ENCODE measurements around the gene TMEM132D. TPM values are rescaled to one million over a fixed set of nuclear protein-coding genes. Genes with fewer than 3 reads are reported as not detected.

Gene TMEM132D
- total and polyA plus RNA-seq, 2 of the 8 experiments (the other 6 are each of a cell fraction or from before 2014, with no cell fraction given) = 3.5 to 10.1 TPM

DNA sequence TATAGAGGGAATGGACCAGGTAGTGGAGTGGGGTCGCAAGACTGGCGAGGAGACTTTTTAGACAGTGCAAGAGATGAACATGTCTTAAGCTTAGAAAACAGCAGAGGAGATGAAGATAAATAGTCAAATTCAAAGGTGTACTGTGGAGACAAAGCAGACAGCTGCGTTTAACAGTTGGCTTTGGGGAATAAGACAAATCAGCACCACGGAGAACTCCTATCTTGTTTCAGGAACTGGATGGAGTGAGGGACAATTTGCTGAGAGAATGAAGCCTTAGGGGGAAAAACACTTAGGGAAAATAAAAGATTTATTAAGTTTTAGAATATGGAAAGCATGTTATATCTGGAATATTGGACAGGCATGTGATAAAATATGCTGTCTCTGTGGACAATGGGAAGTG, 591.8 kb downstream of the TMEM132D start:
- Histone ChIP-seq H3K56ac (replicated peaks; ENCODE audit: insufficient read length, low read depth, low read length) (no peak overlapping the region), H3K23me2 (ENCODE audit: low read depth, low read length) (no peaks in the 10 kb centered on the region), H2AK5ac (ENCODE audit: low read depth, low read length) (no peak overlapping the region), H4K5ac (ENCODE audit: insufficient read length, low read depth, low read length) (no peak overlapping the region), H2BK5ac (ENCODE audit: low read depth, low read length) (no peak overlapping the region), H3K4ac (replicated peaks; ENCODE audit: insufficient read length, low read depth, low read length) (no peak overlapping the region), H3K79me1 (ENCODE audit: low read depth, low read length) (no peaks in the 10 kb centered on the region), H3K23ac (ENCODE audit: insufficient read length) (no peak overlapping the region), H2AFZ (ENCODE audit: low read length) (no peak overlapping the region), H3K4me2 (ENCODE audit: insufficient read depth in 1 of 2, low read depth in 2 of 2, low read length in 2 of 2) (no peak overlapping the region), H4K20me1 (replicated peaks in 1 of 2; ENCODE audit: control insufficient read depth in 1 of 2, insufficient read depth in 2 of 2, low read length in 2 of 2) (no peaks in the 10 kb centered on the region), H2BK12ac (ENCODE audit: low read depth, low read length) (no peak overlapping the region), H2BK20ac (ENCODE audit: low read length) (no peak overlapping the region), H3K27ac (ENCODE audit: low read depth, low read length) (no peak overlapping the region), H3K18ac (ENCODE audit: extremely low read depth, low read length) (no peak overlapping the region), H3K36me3 (ENCODE audit: control insufficient read depth in 2 of 4, insufficient read depth in 4 of 4, low read length in 3 of 4) (no peaks in the 10 kb centered on the region), H2BK15ac (ENCODE audit: low read length) (no peak overlapping the region), H3K27me3 (replicated peaks in 1 of 4; ENCODE audit: control insufficient read depth in 3 of 4, extremely low read depth in 1 of 4, insufficient read depth in 3 of 4, low read length in 3 of 4) (no peaks in the 10 kb centered on the region), H3K9ac (replicated peaks in 1 of 4; ENCODE audit: extremely low read depth in 1 of 4, low read depth in 3 of 4, low read length in 3 of 4) (no peak overlapping the region), H3K79me2 (ENCODE audit: control insufficient read depth in 1 of 2, insufficient read depth in 2 of 2, low read length in 2 of 2) (no peaks in the 10 kb centered on the region), H4K8ac (ENCODE audit: extremely low read depth, insufficient read depth, low read length) (no peak overlapping the region), H4K91ac (replicated peaks; ENCODE audit: insufficient read length, low read length) (no peak overlapping the region), H3K4me1 (replicated peaks in 1 of 4; ENCODE audit: control insufficient read depth in 3 of 4, insufficient read depth in 4 of 4, low read length in 3 of 4) (peaks cover 0 to 4% (median 0%) of the 10 kb centered on the region in 4 experiments; a peak in 1 of 7 replicates), H3K9me3 (ENCODE audit: insufficient read depth in 2 of 2, low read depth in 1 of 2, low read length in 1 of 2) (no peaks in the 10 kb centered on the region), H3K4me3 (ENCODE audit: extremely low read depth in 1 of 4, insufficient read depth in 2 of 4, low read depth in 3 of 4, low read length in 4 of 4) (no peak overlapping the region), H3K14ac (ENCODE audit: insufficient read length) (no peak overlapping the region), H2BK120ac (replicated peaks; ENCODE audit: low read depth, low read length) (no peak overlapping the region)
- FAIRE-seq (no peak), DNase-seq (ENCODE audit: low read depth in 1 of 2, low spot score in 2 of 2) (no peak)
- ChIA-PET CTCF (ENCODE audit: partially characterized antibody) (interaction anchor here (0.7 kb wide), 1 partner anchor 571 kb away, joined by 3 read pairs; no protein-coding TSS in a partner anchor), POLR2A (ENCODE audit: partially characterized antibody) (no interaction called here)
- 88% methylated on average over 4 of the region's 4 CpGs; no CpG with 5 or more reads in 1 of the 2 experiments for WGBS, 2 experiments (ENCODE audit: extremely low coverage in 1 of 2, insufficient coverage in 1 of 2, insufficient read length in 1 of 2, insufficient replicate concordance in 2 of 2, low coverage in 1 of 2, low lambda C conversion rate in 2 of 2, missing lambda C conversion rate in 1 of 2)
- TF ChIP-seq NANOG (IDR thresholded peaks at IDR 0.05; ENCODE audit: insufficient read depth, low read depth, low read length, poor library complexity, severe bottlenecking) (no peak), TAF1 (IDR thresholded peaks at IDR 0.05; ENCODE audit: low read depth, low read length) (no peak), RFX5 (IDR thresholded peaks at IDR 0.05; ENCODE audit: borderline replicate concordance, low read depth, low read length) (no peak), SUZ12 (IDR thresholded peaks at IDR 0.05; ENCODE audit: low read length) (no peak), KDM4A (IDR thresholded peaks at IDR 0.05; ENCODE audit: low read depth, low read length, severe bottlenecking) (no peak)
- TF ChIP-seq, protein P1, sequence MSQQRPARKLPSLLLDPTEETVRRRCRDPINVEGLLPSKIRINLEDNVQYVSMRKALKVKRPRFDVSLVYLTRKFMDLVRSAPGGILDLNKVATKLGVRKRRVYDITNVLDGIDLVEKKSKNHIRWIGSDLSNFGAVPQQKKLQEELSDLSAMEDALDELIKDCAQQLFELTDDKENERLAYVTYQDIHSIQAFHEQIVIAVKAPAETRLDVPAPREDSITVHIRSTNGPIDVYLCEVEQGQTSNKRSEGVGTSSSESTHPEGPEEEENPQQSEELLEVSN (IDR thresholded peaks at IDR 0.05) = no peak
- TF ChIP-seq, protein P2, sequence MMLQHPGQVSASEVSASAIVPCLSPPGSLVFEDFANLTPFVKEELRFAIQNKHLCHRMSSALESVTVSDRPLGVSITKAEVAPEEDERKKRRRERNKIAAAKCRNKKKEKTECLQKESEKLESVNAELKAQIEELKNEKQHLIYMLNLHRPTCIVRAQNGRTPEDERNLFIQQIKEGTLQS (IDR thresholded peaks at IDR 0.05; ENCODE audit: insufficient read depth, low read depth, low read length) = no peak

Data from H1 (cell line).